Stimulated activated CD8-positive, alpha-beta memory T cell treated with anti-CD3 and anti-CD28 coated beads, Interleukin-15, amount 100 ng/mL, for 4 hours (primary cell): ENCODE results near the gene COPZ2.
"Not testable (repeated sequence)": the region's sequence is repeated elsewhere in the genome, so short reads cannot be mapped to it uniquely, and the experiment has no call there.

Experiments used
- DNase-seq, 2 donors: peaks; one replicate each; pipeline ENCODE4 v3.0.0-alpha.2; 2020; ENCODE audit warnings: low read depth in 2 of 2

The COPZ2 gene

DNA sequence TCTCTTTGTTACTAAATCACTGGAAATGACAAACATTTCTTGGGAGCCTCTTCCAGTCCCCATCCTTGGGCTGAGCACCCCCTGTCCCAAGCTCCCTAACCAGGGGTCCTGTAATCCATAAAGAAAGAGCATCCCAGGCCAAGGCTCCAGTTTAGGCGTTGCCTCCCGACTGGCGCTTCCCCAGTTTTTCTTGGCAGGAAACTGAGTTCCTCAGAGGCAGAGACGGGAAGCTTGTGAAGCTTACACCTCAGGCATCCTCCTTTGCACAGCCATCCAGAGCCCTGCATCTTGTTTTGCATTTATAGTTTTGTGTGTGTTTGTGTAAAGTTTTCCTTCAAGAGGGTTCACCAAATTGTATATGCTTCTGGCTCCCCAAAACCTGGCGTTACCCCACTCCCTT lies 7.1 kb downstream of the COPZ2 start:
- DNase-seq = no peak

DNA sequence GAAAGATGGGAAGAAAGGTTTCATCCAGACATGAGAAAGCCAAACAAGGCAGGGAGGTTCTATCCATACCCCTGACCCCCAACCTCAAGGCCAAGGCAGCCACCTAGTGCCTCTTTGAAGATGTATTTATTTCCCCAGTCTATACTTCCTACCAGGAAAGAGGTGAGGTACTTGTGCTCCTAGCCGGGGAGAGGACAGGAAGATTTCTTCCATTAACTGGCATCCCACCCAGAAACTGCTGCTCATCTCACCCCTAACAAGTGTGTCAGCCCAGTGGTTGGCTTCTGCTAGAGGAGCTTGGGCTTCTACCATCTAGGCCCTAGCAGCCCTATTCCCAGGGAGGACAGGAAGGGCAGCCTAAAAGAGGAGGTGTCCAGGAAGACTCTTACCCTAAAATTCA lies 8.9 kb downstream of the COPZ2 start:
- no peak for DNase-seq

DNA sequence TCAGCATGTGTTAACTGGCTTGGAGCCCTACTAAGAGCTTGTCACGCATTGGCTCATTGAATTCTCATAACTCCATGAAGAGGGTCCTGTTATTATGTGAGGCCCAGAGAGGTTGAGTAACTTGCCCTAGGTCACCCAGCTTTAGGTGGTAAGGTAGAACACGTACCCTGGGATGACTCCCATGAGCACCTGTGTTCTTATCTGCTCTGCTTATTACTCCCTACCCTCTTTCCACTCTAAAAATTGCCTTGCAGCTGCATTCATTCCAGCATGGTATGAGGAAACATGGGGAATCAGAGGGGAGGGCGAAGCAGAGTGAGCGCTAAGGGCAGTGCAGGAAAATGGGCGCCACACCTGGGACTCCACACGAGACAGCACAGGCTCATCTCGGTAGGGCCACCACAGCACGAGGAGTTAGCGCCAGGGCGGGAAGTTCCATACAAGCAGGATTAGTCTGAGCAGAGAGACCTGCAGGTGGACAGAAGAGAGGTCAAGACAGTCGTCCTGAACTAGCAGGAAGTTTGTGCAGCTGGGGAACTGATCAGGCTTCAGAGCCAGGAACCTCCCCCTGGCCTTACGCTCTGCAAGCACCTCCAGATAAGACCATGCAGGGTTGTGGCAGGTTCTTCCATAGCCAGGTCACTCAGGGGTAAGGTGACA lies 10.1 kb downstream of the COPZ2 start:
- DNase-seq = no peak

DNA sequence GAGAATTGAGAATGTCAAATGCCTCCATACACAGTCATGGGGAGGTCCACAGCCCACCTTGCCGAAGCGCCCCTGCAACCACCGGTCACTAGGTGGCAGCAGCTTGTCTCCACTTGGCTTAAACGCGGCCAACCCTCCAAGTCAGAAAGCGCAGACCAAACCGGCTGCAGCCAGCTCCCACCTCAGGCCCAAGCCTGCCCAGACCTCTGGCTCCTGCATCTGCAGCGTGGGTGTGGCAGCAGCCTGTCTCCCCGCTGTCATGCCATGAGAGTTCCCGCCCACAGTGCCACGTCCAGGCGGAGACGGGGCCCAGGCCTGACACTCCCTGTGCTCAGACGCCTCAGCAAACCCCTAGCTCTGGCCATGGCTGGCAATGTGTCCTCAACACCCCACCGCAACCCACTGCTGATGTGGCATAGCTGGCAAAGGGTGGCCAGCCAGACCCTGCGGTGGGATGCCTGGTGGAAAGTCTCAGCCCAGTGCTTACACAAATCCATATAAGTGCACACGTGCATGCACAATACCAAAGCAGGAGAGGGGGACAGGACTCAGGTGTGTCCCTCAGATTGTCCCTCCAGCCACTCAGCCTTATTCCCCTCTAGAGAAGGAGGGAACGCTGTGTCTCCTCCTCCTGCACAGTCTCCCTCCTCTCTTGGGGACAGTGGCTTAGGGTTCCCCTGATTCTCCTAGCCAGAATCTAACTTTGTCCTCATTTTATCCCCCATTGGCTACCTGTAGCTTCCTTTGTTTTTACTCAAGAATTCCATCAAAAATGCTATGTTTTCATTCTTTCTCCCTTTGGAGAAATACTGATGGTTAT lies 10.9 kb downstream of the COPZ2 start:
- DNase-seq = peak in 1 of 2 donors; percentile 50

DNA sequence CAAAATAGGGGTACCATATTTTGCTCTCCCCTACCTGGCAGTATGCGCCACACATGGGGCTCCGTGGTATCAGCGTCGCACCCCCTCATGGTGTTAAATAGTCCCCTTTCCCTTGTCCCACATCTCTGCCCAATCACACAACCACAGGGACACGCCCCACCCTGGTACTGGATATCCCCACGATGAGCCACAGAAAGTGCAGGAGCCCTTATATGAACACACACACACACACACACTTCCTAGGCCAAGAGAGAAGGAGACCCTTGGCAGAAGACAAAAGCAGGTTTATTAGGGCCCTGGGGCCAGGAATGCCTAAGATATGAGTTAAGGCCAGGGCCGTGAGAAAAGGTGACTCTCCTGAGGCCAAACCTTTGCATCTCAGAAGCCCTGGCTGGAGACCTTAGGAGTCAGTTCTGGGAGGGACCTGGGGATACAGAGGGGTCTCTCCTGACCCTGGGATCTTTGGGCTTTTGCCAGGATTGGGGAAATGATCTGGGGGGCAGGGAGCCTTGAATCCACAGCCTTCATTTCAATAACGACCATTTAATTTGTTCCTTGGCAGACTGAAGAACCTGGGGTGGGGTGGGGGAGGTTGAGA lies 11.6 kb downstream of the COPZ2 start:
- no peak for DNase-seq

DNA sequence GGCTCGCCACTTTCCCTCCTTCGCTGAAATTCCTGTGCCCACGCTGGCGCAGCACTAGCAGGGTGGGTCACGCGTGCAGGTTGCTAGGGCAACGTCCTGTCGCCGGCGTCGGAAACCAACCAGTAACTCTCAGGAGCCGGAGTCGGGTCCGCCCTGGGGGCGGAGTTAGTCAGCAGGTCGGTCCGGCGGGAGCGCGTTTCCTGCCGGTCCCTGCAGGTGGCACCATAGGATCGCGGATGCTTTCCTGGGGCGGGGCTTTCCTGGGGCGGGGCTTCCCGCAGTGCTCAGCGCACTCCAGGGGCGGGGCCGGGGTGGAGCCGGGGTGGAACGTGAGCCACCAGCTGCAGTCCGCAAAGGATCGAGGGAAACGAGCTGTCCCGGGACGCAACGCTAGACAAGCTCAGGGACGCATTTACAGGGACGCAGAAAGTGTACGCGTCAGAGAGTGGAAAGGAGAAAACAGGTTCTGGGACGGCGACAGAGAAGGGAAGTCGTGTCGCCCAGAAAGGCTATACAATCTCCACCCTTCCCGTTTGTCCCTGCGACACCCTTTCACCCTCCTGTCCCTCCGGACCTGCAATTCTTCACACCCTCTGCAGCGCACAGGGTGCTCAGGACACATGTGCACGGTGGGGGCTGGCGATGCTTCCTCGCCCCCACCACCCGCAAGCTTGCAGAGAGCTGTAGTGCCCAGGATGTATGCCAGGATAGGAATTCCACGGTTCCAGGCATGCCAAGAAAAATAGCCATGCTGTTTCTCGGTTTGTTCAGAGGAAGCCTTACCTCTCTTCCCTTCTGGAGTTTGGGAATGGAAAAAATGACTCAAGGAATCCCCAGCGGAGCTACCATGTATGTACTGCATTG lies 12.3 kb downstream of the COPZ2 start:
- peak; percentile 93 to 94 for DNase-seq

DNA sequence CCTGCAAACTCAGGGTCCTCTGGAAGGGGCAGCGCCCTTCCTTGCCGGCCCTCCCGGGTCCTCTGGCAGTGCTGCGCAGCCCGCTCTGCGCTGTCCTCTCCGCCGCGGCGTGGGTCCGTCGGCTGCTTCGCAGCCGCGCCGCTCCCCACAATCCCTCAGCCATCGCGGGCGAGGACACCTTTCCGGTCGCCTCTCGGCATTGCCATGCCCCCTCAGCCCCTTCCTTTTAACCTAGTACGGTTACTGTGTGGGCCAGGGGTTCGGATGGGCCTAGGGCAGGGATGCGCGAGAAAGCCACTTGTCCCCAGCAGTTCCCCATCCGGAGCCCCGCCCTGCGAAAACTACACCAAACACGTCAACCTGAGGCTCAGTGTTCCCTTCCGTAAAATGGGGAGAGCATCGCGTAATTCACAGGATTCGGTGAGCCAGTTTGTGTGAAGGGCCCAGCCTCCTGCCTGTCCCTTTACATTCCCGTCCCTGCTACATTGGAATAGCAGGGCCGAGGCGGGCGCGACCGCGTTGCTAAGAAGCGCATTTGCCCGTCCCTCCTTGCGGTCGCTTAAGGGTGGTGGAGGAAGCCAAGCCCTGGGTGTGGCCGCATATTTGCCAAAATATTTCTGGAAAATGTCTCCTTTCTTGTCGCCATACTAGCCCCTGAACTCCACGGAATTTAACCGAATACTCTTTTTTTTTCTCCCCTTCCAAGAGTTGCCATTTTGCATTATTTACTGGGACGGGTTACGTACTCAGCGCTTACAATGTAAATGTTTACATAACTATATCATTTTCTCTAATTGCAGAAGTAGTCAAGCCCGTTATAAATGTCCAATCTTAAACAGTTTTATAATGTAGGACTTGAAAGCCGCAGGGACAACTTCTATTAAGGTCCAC lies 13.2 kb downstream of the COPZ2 start:
- DNase-seq = no peak

DNA sequence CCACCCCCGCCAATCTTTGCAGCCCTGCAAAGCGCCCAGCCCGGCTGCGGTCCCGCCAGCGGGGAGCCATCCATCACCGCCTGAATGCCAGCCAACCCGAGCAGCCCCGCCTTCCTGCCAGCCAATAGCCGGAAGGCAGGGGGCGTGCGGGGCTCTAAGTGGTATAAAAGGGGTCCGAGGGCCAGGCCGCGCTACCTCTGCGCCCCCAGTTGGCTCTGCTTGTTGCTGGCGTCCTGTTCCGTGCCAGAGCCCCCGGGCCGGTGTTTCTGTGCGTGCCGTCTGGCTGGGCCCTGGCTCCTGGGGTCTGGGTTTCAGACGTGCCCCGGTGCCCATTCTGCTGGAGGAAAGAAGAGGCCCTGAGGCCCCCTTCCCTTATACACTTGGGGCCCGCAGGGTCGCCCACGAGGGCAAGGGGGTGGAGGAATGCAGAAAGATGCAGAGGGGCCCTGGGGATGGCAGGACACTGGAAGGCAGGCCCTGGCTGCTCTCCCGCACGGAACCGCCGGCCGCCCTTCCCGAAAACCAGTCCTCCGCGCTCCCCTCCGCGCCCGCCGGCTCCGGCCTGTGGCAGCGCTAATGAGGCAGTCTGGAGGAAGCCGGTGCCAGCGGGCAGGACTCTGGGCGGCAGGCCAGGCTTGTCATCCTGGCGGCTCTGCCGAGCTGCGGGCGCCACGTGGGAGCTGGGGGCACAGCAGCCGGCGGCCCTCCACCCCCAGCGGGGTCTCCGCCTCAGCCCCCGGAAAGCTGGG lies 14.0 kb downstream of the COPZ2 start:
- no peak for DNase-seq

DNA sequence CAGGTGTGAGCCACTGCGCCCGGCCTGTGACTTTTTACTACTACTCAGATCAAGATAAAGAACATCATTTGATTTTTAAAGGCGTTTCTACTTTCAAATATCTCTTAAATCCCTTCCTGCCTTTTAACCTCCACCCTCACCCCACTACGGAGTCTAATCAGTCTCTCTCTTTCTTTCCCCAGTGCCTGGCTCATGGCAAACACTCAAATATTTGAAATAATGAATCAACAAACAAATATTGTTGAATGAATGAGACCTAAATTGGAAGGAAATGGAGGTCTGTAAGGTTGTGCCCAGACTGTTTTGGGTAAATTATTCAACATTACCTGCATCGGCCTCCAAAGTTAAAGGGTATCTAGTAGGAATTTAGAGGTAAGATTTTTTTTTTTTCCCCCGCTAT lies 14.7 kb downstream of the COPZ2 start:
- no peak for DNase-seq

DNA sequence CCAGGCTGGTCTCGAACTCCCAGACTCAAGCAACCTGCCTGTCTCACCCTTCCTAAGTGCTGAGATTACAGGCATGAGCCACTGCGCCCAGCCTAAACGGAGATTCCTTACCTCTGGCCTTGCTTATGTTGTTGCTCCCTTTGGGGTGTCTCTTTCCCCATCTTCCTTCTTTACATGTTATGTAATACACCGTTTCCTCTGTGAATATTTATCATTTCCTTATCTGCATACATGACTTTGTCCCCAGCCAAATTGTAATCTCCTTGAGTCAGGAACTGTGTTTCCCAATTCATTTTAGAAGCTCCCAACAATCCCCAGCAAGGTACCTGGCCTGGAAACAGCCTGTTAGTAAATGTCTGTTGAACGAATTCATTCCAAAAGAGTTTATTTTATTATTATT lies 15.7 kb downstream of the COPZ2 start:
- no peak for DNase-seq

DNA sequence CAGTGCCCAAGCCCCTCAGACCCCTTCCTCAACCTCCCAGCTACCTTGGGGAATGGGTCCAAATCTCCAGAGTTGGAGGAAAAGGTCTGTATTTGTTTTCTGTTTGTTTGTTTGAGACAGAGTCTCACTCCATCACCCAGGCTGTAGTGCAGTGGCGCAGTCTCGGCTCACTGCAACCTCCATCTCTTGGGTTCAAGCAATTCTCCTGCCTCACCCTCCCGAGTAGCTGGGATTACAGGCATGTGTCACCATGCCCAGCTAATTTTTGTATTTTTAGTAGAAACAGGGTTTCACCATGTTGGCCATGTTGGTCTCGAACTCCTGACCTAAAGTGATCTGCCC lies 19.8 kb downstream of the COPZ2 start:
- not testable (repeated sequence) for DNase-seq

DNA sequence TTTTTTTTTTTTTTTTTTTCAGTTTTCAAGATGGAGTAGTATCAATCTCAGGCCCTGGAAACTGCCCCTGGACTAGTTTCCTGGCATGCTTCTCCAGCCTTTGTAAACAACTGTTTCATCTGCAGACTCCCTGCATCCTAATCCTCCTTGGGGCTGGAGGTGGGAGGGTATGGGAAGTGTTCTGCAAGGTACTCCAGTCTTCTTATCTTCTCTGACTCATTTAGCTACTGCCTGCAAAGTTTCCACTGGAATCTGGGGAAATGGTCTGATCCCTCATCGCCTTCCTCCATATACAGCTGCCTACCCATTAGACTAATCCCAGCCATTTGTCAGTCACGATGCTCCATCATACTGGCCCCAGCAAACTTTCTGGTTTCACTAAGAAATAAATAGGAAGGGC lies 21.5 kb downstream of the COPZ2 start:
- no peak for DNase-seq

DNA sequence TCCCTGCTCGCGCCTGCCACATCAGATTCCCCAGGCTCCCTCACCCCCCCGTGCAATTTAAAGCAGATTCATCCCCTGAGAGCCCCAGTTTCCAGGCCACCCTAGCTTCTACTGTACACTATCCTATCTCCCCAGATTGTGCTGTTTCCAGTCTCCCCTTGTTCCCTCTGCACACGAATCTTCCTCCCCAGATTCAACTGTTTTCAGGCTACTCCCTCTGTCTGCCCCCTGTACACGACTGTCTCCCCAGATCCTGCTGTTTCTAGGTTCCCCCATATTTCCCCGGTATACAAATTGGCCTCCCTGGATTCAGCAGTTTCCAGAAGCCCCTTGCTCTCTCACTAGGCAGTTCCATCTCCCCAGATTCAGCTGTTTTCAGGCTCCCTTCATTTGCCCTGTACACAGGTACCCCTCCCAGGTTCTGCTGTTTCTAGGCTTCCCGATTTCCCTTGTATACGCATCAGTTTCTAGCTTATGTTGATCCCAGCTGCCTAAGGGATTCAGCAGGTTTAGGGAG lies 22.9 kb downstream of the COPZ2 start:
- no peak for DNase-seq

DNA sequence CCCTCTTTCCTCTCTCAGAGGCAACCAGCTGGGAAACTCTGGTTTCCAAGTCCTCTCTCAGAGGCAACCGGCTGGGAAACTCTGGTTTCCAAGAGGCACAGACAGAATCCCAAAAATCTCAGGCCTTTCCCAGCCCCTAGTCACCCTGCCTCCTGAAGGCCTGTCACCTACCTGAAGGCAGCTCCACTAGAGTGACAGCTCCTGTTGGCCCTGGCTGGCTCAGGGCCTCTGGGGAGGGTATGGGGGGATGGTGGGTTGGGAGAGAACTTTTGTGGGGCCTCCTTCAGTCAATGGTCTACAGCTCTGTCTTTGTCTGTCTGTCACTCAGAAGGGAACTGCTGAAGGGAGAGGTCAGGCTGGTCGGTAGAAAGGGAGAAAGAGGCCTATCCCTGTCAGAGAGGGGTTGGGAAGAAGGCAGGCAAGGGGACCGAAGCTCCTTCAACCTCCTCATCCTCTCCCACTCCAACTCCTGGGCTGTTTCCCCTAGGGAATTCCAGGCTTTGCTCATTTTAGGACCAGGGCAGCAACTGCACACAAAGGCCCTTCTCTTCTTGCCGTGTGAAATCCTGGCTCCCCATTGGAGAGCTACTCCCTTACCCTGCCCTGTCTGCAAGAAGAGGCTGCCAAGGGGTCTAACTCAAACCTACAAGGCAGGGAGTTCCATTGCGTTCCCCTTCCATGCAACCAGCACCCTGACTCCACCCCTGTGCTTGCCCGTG lies 23.6 kb downstream of the COPZ2 start:
- DNase-seq = no peak

DNA sequence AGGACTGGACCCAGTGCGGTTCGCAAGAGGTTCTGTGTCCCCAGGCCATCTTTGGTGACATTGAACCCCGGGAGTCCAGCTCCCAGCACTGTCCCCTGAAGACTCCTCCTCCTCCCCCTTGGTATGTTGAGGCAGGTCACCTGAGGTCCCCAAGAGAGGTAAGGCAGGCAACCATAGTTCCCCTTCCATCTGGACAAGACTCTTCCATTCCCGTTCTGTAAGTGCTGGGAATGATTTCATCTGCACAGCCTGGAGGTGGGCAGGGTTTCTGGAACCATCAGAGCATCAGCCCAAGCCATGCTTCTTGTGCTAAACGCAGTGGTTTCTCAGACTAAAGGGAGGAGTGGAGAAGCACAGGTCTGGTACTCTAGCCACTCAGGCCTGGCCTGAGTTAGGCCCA lies 24.9 kb downstream of the COPZ2 start:
- DNase-seq = no peak

DNA sequence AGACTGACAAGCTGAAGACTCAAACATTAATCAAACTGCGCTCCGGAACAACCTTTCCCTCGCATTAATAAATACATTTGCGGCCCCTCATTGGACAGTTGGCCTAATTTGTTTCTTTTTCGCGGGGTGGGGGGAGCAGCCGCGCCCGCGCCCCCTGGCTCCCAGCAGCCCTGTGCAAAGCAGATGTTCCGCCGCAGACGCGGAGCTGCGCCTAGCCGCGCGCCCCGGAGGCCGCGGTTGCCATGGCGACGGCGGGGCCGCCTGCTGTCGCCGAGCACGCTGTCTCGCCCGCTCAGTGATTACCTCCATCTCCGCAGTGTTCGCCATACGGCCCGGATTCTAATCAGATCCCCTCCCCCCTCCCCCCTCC lies 25.5 kb downstream of the COPZ2 start:
- DNase-seq = peak in 1 of 2 donors; percentile 45

DNA sequence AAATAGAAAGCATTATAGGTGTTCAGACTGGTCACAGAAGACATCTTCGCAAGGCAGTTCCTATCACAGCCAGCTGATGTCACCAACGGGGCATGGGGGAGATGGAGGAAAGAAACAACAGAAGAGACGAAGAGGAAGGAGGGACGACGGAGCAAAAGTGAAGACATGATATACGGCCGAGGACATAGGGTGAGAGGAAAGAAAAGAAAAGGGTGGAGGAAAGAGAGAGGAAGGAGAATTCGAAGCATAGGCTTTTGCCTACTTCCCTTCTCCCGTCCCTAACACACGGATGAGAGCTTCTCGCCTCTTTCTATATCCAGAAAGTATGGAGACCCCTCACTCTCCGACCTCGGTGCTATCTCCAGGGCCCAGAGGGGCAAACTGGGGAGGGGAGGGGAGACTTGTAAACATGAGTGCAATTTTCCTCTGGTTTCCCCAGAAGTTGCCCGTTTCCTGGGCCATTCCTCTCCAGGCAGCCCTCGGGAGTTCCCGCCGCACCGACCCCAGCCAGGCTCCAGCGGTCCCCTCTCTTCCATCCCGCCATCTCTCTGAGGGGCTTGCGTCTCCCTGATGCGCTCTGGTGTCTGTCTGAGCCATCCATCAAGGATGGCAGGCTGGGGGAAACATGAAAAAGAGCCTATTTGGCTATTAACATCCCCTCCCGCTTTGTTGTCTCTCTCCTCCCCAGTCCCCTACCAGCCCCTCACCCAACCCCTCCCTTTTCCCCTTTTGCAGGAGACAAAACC lies 26.0 kb downstream of the COPZ2 start:
- no peak for DNase-seq

DNA sequence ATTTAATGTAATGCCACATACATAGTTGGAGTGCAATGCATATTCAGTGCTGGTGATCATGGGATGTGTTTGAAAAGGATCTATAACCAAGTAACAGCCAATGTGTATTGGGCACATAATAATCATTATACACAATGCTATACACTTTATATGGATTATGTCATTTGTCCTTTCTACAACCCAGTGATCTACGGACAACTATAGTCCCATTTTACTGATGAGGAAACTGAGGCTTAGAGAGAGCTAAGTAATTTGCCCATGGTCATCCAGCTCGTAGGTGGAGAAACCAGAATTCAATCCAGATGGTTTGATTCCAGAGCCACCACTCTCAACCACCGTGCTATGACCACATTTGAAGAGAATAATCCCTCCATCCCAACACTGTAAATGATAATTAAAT lies 27.4 kb downstream of the COPZ2 start:
- no peak for DNase-seq
